NCI-H2107 (cell line): ENCODE data around the gene SLC51B.
"Not testable (repeated sequence)": the region's sequence is repeated elsewhere in the genome, so short reads cannot be mapped to it uniquely, and the experiment has no call there.

ENCODE experiments used
- DNase-seq: peaks from one replicate; lab custom pipeline; 2025; lab: John Stamatoyannopoulos, UW

SLC51B gene

GRCh38 chr15:65084500-65085206, 39.5 kb downstream of the SLC51B start:
- DNase-seq = no peak

- DNase-seq = no peak
These were observed 40.1 kb downstream of the SLC51B start for GRCh38 chr15:65085207-65085753.

- DNase-seq = no peak
These were observed 40.9 kb downstream of the SLC51B start for GRCh38 chr15:65085990-65086679.

GRCh38 chr15:65086680-65087111, 41.5 kb downstream of the SLC51B start:
- DNase-seq = no peak

GRCh38 chr15:65087411-65087810, 42.2 kb downstream of the SLC51B start:
- DNase-seq = no peak

- DNase-seq = no peak
These were observed 42.9 kb downstream of the SLC51B start for GRCh38 chr15:65087873-65088642.

GRCh38 chr15:65088643-65089021, 43.4 kb downstream of the SLC51B start:
- DNase-seq = no peak

- DNase-seq = no peak
These were observed 44.1 kb downstream of the SLC51B start for GRCh38 chr15:65089206-65089824.

GRCh38 chr15:65091946-65092770, 47.0 kb downstream of the SLC51B start:
- no peak for DNase-seq

GRCh38 chr15:65092911-65093792, 48.0 kb downstream of the SLC51B start:
- no peak for DNase-seq

GRCh38 chr15:65093793-65094170, 48.6 kb downstream of the SLC51B start:
- not testable (repeated sequence) for DNase-seq

- DNase-seq = no peak
These were observed 49.3 kb downstream of the SLC51B start for GRCh38 chr15:65094294-65094995.

- DNase-seq = no peak
These were observed 50.0 kb downstream of the SLC51B start for GRCh38 chr15:65095011-65095746.

- DNase-seq = no peak
These were observed 50.5 kb downstream of the SLC51B start for GRCh38 chr15:65095747-65096104.

- no peak for DNase-seq
These were observed 51.5 kb downstream of the SLC51B start for GRCh38 chr15:65096481-65097385.

- no peak for DNase-seq
These were observed 52.6 kb downstream of the SLC51B start for GRCh38 chr15:65097651-65098263.

- no peak for DNase-seq
These were observed 54.1 kb downstream of the SLC51B start for GRCh38 chr15:65099336-65099735.
